NOMO-1 treated with dmso at 0.1 percent for 144 hours (cell line): ENCODE measurements around the gene MAGI1.
"Not testable (repeated sequence)": the region's sequence is repeated elsewhere in the genome, so short reads cannot be mapped to it uniquely, and the experiment has no call there.

ENCODE experiments used
- DNase-seq: peaks from one replicate; lab custom pipeline; 2025; ENCODE audit not compliant: unreplicated experiment; lab: John Stamatoyannopoulos, UW

MAGI1 gene

GRCh38 chr3:65576966-65577365, 461.8 kb downstream of the MAGI1 start:
- no peak for DNase-seq

DNA sequence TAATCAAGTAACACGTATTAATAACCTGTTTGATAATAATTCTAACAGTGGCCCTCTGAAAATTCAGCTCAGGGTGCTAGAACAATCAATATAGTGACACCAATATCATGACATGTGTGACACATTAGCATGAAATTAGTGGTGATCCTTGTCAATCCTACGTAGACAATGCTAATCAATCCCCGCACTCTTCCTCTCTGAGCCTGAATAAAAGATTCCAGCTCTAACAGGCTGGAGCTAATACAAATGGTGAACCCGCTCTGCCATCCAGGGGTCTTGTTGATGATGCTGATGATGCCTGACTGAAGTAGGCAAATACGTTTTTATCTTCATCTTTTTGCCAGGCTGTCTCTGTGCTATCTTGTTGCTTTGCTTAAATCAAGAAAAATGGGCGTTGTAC, 462.5 kb downstream of the MAGI1 start:
- no peak for DNase-seq

DNA sequence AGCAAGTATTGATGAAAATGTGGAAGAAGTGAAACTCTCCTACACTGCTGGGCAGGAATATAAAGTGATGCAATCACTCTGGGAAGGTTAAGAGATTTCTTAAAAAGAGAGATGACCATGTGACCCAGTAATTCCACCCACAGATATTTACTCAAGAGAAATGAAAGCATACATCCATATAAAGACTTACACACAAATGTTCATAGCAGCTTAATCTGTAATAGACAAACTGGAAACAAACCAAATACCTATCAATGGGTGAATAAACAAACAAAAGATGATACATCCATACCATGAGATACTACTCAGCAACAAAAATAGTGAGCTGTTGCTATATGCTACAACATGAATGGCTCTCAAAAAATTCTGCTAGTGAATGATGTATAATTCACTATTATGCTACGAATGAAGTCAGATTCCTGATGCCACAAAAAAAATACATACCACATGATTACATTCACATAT, 463.3 kb downstream of the MAGI1 start:
- no peak for DNase-seq

GRCh38 chr3:65573548-65574116, 465.1 kb downstream of the MAGI1 start:
- DNase-seq = no peak

GRCh38 chr3:65572175-65572777, 466.4 kb downstream of the MAGI1 start:
- no peak for DNase-seq

GRCh38 chr3:65569845-65570405, 468.8 kb downstream of the MAGI1 start:
- DNase-seq = no peak

- no peak for DNase-seq
Measured at GRCh38 chr3:65569129-65569528, 469.6 kb downstream of the MAGI1 start.

- DNase-seq = no peak
Measured at GRCh38 chr3:65568497-65568896, 470.2 kb downstream of the MAGI1 start.

DNA sequence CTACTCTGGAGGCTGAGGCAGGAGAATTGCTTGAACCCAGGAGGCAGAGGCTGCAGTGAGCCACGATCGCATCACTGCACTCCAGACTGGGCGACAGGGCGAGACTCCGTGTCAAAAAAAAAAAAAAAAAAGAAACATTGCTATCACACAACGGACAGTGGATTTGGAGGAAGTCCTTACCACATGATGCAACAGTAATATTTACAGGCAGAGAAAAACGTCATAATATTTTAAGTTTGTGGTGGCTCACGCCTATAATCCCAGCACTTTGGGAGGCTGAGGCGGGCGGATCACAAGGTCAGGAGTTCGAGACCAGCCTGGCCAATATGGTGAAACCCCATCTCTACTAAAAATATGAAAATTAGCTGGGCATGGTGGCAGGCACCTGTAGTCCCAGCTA, 473.0 kb downstream of the MAGI1 start:
- DNase-seq = not testable (repeated sequence)

DNA sequence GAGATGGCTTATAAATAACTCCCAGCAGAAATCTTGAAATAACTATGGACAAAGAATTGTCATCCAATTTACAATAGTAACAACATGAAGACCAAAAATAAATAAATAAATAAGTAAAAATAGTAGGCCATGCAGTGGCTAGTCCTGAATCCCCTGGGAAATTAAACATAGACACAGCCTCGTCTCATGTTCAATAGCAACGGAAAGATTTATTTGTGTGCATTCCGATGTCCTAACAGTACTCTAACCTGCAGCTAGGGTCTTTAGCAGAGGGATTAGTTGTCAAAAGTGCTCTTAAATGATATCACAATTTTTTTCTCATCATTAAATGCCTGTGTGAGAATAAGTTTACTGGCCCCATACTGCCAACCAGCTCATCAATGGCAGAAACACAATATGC, 474.2 kb downstream of the MAGI1 start:
- DNase-seq = no peak

DNA sequence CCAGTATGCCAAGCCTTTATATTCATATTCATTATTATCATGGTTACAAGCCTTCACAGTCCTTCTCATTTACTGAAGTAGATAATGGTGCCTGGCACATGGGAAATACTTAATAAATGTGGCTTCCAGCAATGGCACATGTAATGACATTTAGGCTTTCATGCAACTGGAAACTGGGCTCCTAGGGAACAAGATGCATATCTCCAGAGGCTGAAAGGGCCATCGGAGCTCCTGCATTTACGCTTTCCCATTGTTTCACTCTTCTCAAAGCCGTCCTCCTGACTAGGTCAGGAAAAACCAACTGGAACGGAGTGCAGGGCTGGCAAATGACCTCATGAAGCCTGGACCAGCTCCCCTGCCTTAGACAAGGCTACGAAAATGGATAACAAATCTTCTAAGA, 474.9 kb downstream of the MAGI1 start:
- no peak for DNase-seq

GRCh38 chr3:65562447-65562846, 476.3 kb downstream of the MAGI1 start:
- DNase-seq = no peak

GRCh38 chr3:65561617-65562016, 477.1 kb downstream of the MAGI1 start:
- DNase-seq = no peak

- no peak for DNase-seq
Measured at GRCh38 chr3:65560901-65561300, 477.8 kb downstream of the MAGI1 start.

GRCh38 chr3:65560133-65560532, 478.6 kb downstream of the MAGI1 start:
- DNase-seq = no peak

- no peak for DNase-seq
Measured at GRCh38 chr3:65559643-65560042, 479.1 kb downstream of the MAGI1 start.

DNA sequence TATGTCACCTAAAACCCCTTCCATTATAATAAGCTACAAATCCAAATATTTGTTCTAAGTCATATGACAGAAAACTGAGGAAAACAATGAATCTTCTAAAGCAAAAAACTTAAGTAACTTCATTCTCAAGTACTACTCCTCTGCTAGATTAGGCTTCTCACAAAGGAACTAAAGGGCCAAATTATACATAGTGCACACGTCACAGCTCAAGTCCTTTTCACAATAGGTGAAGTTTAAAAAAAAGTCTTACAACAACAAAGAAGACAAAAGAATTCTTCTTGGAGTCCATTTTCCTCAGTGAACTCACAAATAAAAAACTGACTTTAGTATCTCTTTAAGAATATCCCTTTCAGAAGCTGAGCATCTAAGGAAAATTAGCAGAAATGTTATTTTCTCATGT, 479.9 kb downstream of the MAGI1 start:
- DNase-seq = no peak

DNA sequence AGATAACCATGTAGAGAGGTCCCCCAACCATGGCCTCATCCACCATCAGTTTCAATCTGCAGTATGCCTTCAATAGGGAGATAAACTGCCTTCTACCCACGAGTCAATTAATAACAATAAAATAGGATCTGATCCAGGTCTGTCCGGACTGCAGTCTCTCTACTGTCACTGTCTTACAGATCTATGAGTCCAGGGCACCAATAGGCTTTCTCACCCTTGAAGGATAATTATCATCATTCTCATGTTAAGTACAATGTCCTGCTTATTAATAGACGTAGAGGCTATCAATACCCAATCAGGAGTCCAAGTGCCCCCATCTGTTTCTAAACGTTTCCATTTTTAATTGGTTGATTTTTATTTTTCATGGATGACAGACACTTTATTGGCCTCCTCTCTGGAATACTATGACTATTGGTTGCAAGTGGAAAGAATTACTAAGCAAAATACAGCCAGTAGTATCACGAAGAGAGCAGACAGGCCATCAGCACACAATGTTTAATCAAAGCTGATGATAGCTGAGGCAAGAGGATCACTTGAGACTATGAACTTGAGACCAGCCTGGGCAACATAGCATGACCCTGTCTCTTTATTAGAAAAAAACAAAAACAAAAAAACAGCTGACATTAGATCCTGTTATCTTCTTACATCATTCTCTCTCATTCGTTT, 480.7 kb downstream of the MAGI1 start:
- DNase-seq = no peak

DNA sequence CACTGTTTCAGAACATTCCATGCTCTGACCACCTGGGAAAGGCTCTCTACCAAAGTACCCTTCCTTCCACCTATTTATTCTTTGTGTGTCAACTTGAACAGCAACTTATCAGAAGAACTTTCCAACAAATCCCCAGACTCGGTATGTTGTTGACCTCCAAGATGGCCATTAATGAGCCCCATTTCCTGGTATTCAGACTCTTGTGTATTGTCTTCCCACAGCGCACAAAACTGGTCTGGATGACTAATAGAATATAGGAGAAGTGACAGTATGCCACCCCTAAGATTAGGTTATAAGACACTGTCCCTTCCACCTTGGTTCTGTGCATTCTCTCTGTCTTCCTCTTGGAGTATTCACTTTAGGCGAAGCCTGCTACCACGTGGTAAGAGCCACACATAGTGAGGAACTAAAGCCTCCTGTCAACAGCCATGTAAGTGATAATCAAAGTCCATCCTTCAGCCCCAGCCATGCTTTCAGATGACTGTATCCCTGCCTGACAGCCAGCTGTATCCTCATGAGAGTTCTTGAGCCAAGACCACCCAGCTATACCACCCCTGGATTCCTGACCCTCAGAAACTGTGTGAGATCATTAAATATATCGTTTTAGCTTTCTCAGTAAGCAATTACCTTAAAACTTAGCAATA, 481.7 kb downstream of the MAGI1 start:
- no peak for DNase-seq

GRCh38 chr3:65552434-65552833, 486.3 kb downstream of the MAGI1 start:
- no peak for DNase-seq

DNA sequence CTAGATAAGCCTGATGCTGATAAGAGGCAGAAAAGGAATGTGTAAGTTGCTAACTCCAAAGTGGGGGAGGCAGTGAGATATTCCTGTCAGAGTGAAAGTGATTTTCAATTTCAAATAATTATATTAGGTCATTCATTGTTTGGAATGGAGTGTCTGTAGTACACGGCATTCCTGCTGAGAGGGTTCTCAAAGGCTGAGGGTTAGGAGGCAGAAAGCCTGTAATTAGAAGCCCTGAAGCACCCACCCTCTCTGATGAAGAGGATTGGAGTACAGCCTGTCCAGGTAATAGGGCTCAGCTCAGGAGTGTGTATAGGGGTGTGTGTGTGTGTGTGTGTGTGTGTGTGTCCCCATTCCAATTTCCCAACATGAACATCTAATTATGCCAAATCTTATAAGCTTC, 486.8 kb downstream of the MAGI1 start:
- DNase-seq = no peak

DNA sequence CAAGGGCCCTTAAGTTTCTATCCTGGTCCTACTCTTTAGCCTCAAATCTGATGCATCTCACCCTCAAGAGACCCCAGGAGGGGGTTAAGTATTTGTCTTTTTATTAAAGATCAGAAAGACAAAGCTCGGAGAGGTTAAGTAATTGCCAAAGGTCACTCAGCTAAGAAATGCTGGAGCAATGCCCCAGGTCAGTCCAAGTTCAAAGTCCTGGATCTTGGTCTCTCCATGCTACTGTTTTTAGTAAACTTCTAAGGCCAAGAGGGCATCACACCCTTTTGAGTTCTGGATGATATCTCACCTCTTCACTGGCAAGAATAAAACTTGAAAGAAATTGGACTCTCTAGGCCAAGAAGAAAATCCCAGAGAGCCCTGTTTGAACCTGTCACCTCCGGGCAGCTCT, 488.6 kb downstream of the MAGI1 start:
- DNase-seq = no peak
